ENCODE results near the gene AGAP1. TPM values are rescaled to one million over a fixed set of nuclear protein-coding genes. Genes with fewer than 3 reads are reported as not detected.

Gene AGAP1
- total RNA-seq, 1 donor from 2014 or later: 33.7 TPM

DNA sequence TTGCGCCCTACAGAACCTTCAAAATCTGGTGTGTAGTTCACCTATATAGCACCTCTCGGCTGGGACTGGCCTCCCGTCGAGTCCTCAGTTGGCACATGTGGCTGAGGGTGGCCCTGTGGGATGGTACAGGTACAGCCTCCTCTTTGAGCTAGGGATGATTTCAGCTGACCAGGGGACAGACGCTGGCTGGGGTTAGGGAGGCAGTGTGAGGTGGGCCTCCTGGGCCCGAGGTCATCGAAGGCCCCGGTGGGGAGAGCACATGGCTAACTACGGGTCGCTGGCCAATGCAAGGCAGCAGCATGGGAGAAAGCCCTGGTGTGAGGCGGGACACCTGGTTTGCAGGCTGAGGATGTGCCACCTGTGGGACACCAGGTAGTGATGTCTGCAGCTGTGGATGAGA lies 369.6 kb downstream of the AGAP1 start:
- Histone ChIP-seq H3K4me3 (ENCODE audit: low read depth, low read length) (no peak overlapping the region), H3K36me3 (ENCODE audit: control insufficient read depth, insufficient read depth, low read length) (no peaks in the 10 kb centered on the region), H3K27me3 (ENCODE audit: control insufficient read depth, insufficient read depth, low read length) (no peaks in the 10 kb centered on the region)
- TF ChIP-seq, protein P1, sequence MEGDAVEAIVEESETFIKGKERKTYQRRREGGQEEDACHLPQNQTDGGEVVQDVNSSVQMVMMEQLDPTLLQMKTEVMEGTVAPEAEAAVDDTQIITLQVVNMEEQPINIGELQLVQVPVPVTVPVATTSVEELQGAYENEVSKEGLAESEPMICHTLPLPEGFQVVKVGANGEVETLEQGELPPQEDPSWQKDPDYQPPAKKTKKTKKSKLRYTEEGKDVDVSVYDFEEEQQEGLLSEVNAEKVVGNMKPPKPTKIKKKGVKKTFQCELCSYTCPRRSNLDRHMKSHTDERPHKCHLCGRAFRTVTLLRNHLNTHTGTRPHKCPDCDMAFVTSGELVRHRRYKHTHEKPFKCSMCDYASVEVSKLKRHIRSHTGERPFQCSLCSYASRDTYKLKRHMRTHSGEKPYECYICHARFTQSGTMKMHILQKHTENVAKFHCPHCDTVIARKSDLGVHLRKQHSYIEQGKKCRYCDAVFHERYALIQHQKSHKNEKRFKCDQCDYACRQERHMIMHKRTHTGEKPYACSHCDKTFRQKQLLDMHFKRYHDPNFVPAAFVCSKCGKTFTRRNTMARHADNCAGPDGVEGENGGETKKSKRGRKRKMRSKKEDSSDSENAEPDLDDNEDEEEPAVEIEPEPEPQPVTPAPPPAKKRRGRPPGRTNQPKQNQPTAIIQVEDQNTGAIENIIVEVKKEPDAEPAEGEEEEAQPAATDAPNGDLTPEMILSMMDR (IDR thresholded peaks at IDR 0.05; ENCODE audit: insufficient read depth, low read length, poor library complexity, severe bottlenecking): no peak
- no peak for DNase-seq (ENCODE audit: low read depth)

DNA sequence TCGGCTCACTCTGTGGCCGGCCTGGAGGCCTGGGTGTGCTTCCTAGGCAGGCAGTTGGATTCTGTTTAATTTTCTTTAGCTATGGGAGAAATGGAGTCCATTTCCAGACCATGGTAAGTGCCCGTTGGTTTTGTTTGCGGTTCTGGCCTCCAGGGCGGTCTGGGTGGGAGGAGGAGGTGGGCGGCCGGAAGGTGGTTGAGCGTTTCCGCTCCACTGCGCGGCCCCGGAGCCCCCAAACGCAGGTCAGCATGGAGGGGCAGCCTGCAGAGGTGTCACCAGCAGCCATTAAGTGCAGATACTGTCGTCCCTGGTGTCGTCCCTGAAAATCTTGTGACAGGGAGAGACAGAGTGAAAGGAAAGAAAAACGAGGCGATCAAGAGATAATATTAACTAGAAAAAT lies 370.5 kb downstream of the AGAP1 start:
- DNase-seq (ENCODE audit: low read depth): no peak
- Histone ChIP-seq H3K27me3 (ENCODE audit: control insufficient read depth, insufficient read depth, low read length) (no peaks in the 10 kb centered on the region), H3K36me3 (ENCODE audit: control insufficient read depth, insufficient read depth, low read length) (no peaks in the 10 kb centered on the region), H3K4me3 (ENCODE audit: low read depth, low read length) (no peak overlapping the region)
- TF ChIP-seq, protein P1 (IDR thresholded peaks at IDR 0.05; ENCODE audit: insufficient read depth, low read length, poor library complexity, severe bottlenecking): no peak

DNA sequence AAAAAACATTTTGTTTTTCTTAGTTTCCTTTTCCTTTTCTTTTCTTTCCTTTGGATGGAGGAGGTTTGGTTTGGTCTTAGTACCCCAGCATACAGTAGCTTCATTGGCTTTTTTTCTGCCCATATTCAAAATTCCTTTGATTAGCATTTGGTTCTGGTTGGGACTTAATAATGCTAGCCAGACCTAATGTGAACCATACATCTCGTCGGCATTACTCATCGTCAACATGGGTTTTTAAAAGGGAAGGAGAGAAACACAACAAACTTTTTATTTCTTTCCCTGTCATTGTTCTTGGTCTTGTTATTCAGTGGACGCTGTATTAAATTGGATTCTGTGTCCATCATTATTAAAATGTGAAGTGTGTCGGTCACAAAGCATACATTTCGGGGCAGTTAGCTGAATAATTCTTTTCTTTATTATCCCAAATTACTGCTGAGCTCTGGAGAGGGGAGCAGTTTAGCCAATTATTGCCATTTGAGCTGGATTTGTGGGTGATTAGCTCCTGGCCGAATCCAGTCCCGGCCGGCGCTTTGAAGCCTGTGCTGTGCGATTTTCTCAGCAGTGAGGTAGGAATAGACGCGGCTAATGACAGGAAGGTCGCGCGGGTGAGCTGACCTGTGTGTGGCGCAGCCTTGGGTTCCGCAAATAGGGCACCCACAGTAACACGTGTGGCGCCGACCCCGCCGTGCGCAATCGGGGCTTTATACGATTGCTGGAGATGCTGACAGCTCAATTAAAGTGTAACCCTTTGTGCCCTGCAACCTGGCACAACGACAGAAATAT lies 371.1 kb downstream of the AGAP1 start:
- H3K4me3 ChIP-seq (ENCODE audit: low read depth, low read length): no peak overlapping the region
- TF ChIP-seq, protein P1 (IDR thresholded peaks at IDR 0.05; ENCODE audit: insufficient read depth, low read length, poor library complexity, severe bottlenecking): no peak
- H3K27me3 ChIP-seq (ENCODE audit: control insufficient read depth, insufficient read depth, low read length): no peaks in the 10 kb centered on the region
- H3K36me3 ChIP-seq (ENCODE audit: control insufficient read depth, insufficient read depth, low read length): no peaks in the 10 kb centered on the region
- no peak for DNase-seq (ENCODE audit: low read depth)

DNA sequence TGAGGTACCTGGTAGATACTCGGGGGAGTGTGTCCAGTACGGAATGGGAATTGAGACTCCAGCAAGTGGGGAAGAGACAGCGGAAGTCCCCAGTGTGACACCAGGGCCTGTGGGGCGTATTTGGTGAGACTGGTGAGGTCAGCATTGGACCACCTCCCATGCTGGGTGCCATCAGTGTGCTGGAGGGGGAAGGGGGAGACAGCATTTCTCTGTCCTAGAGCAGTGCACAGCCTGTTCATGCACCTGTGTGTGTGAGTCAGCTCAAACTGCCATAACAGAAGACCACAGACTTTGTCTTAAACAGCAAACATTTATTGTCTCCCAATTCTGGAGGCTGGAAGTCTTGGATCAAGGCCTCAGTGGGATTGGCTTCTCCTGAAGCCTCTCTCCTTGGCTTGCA lies 372.5 kb downstream of the AGAP1 start:
- Histone ChIP-seq H3K27me3 (ENCODE audit: control insufficient read depth, insufficient read depth, low read length) (no peaks in the 10 kb centered on the region), H3K36me3 (ENCODE audit: control insufficient read depth, insufficient read depth, low read length) (no peaks in the 10 kb centered on the region), H3K4me3 (ENCODE audit: low read depth, low read length) (no peak overlapping the region)
- peak; percentile 5 for DNase-seq (ENCODE audit: low read depth)
- TF ChIP-seq, protein P1 (IDR thresholded peaks at IDR 0.05; ENCODE audit: insufficient read depth, low read length, poor library complexity, severe bottlenecking): no peak

DNA sequence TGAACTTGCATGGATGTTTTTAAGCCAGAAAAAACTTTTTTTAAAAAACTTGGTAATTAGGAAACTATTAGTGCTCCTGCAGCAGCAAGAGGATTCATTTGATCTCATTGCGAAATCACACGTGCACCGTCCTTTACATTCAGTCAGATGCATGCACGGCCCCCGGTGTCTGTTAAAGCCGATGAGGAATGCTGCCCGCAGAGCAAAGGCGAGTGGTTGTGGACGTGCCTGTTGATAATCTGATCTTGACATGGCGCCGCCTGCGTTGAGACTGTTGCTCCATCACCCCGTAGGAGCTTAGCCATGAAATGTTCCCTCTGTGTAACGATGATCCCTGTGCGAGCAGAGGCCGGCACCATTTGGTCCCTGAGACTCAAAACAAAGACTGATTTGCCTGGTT lies 374.4 kb downstream of the AGAP1 start:
- TF ChIP-seq, protein P1 (IDR thresholded peaks at IDR 0.05; ENCODE audit: insufficient read depth, low read length, poor library complexity, severe bottlenecking): no peak
- Histone ChIP-seq H3K4me3 (ENCODE audit: low read depth, low read length) (no peak overlapping the region), H3K36me3 (ENCODE audit: control insufficient read depth, insufficient read depth, low read length) (no peaks in the 10 kb centered on the region), H3K27me3 (ENCODE audit: control insufficient read depth, insufficient read depth, low read length) (no peaks in the 10 kb centered on the region)
- DNase-seq (ENCODE audit: low read depth): no peak

DNA sequence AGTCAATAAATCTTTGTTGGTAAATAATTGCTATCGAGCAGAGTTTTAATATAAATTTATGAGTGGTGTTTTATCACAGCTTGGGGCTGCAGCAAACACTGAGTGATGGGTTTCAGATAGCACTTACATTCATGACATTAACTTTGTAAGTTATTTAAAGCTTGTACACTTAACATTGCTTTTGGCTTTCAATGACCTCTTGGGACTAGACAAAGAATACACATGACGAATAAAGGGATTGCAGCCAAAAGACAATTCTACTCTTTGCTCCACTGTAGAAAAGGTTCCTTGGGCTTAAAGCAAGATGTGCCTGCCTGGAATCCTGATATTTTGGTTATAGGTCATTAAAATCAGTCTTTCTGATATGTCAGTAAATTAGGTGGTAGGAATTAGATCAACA lies 374.8 kb downstream of the AGAP1 start:
- H3K36me3 ChIP-seq (ENCODE audit: control insufficient read depth, insufficient read depth, low read length): no peaks in the 10 kb centered on the region
- TF ChIP-seq, protein P1 (IDR thresholded peaks at IDR 0.05; ENCODE audit: insufficient read depth, low read length, poor library complexity, severe bottlenecking): no peak
- H3K4me3 ChIP-seq (ENCODE audit: low read depth, low read length): no peak overlapping the region
- DNase-seq (ENCODE audit: low read depth): no peak
- no peaks in the 10 kb centered on the region for H3K27me3 ChIP-seq (ENCODE audit: control insufficient read depth, insufficient read depth, low read length)
